ENCODE measurements around the gene PXK.
"Not testable (repeated sequence)": the region's sequence is repeated elsewhere in the genome, so short reads cannot be mapped to it uniquely, and the experiment has no call there.

PXK gene

DNA sequence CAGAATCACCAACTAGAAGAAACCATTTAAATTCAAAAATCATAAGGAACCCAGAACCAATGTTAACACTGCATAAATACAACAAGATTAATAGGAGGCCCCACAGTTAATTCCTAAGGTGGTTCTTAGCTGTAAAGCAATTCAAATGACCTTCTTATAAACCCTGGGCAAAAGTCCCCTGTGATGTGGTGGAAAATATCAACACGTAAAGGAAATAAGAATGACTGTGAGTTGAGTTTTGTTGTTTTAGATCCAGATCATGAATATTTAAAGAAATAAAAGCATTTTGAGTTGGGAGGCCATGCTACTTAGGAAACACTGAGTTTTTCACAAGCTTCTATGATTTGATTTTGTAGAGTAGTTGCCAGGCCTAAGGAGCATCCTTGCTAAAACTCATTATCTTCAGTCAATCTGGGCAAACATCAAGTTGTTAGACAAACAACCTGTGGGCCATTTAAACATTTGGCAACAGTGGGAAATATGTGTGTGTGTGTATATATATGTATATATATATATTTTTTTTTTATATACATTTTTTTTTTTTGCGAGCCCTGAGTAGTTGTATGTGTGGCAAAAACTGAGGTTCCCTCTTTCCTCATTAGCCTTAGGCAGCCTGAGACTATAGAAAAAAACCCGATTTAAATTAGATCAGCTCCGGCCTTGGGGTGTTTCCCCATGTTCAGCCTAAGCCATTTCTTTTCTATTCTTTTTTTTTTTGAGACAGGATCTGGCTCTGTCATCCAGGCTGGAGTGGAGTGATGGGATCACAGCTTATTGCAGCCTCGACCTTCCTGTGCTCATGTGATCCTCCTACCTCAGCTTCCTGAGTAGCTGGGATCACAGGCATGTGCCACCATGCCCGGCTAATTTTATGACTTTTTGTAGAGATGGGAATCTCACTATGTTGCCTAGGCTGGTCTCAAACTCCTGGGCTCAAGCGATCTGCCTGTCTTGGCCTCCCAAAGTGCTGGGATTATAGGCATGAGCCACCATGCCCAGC, 8.0 kb upstream of the PXK start:
- DNase-seq: no peak

DNA sequence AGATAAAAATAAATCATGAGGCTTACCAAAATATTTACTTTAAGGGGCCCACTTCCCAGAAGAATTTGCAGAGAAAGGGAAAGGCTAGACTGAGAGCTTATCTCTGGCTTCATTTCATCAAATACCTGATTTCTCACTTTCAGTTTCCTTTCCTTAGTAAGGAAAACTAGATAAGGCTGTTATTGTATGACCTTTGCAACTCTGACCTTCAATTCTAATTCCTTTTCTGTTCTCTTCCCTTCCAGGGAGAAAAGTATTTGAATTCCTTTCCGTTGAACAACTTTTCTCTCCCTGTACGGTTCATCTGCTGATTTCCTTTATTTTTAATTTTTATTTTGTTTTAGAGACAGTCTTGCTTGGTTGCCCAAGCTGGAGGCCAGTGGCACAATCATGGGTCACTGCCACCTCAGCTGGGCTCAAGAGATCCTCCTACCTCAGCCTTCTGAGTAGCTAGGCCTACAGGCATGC, 7.1 kb upstream of the PXK start:
- DNase-seq: no peak

DNA sequence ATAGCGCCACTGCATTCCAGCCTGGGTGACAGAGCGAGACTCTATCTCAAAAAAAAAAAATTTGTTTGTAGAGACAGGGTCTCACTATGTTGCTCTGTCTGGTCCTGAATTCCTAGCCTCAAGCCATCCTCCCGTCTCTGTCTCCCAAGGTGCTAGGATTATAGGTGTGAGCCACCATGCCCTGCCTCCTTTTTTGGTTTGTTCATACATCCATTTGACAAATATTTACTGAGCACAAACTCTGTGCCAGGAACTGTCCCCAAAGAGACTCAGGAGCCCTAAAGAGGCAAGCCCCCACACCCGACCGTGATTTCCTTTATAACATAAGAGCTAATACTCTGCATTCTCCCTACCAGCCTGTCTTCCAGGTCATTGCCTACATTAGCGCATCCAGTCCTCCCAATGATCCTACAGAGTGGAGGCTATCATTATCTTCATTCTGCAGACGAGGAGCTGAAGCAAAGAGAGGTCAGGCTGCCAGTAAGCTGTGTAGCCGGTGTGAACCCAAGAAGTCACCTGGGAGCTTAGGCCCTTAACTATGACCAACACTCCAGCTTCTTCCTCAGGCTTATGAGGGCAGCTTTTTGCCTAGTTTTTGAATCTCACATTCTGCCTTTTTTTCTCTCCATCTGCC, 6.3 kb upstream of the PXK start:
- DNase-seq: no peak

DNA sequence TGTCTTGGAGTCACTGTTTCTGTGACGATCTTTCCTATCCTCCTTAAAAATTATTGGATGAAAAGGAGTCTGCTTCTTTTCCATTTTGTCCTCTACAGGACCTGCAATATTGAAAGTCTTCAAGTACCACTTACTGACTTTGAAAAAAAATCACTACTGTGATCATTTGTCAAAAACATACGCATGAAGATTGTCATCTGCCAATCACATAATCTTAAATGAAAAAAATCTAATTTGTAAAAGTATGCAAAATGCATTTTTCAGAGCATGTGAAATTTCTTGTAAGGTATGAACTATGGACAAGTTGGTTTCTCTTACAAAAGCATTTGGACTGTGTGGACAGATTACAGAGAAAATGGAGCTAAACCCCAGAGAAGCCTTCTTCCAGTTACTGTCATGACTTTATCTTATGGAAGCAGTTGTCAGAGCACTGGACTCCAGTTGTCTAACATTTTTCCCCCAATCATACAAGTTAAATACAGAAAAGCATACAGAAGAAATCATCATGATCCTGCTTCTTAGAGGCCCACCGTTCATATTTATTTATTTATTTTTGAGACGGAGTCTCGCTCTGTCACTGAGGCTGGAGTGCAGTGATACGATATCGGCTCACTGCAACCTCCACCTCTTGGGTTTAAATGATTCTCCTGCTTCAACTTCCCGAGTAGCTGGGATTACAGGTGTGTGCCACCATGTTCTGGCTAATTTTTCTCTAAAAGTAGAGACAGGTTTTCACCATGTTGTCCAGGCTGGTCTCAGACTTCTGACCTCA, 3.4 kb upstream of the PXK start:
- DNase-seq: no peak

GRCh38 chr3:58329922-58330413, 2.7 kb upstream of the PXK start:
- no peak for DNase-seq

DNA sequence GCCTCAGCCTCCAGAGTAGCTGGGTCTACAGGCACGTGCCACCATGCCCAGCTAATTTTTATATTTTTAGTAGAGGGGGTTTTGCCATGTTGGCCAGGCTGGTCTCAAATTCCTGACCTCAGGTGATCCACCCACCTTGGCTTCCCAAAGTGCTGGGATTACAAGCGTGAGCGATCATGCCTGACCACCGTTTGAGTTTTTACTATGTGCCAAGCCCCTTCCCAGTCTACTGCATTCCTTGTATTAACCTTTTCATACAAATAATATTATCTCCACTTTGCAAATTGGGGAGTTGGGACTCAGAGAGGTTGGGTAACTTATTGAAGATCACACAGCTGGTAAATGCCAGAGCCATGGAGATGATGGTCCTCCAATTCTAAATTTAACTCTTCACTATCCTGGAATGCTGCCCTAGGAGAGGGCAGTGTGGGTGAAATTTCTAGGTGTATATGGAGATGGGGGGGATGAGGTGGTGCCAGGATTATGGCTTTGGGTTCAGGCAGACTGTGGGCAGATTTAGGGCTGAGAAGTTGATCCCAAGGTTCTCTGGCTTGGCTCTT, 1.0 kb upstream of the PXK start:
- DNase-seq: no peak

GRCh38 chr3:58333206-58334012, 717 bp downstream of the PXK start:
- DNase-seq: no peak

DNA sequence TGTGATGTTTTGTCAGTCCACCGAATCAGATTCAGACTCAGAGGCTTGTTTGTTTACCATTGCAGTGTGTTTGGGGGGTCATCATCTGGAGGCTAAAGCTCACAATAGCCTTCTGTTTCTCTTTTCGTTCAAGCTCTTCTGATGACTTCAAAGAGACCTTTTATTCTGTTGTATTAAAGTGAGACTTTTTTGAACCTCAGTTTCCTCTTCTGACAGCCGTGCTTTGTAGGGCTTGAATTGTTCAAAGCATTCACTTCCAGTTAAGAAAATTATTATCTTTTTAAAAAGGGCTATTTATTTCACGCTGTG, 1.3 kb downstream of the PXK start:
- DNase-seq: no peak

GRCh38 chr3:58334506-58334884, 1.8 kb downstream of the PXK start:
- no peak for DNase-seq

DNA sequence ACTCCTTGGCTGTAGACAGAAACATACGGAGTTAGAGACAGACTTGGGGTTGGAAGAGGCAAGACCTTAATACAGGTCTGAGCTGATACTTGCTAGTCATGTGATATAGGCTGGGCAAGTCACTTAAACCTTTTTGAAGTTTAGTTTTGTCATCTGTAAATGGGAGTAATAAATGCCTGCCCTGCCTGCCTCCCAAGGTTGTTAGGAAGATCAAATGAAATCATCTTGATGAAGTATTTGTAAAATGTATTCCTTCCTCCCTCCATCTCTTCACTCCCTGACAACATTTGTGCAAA, 2.9 kb downstream of the PXK start:
- DNase-seq: no peak

DNA sequence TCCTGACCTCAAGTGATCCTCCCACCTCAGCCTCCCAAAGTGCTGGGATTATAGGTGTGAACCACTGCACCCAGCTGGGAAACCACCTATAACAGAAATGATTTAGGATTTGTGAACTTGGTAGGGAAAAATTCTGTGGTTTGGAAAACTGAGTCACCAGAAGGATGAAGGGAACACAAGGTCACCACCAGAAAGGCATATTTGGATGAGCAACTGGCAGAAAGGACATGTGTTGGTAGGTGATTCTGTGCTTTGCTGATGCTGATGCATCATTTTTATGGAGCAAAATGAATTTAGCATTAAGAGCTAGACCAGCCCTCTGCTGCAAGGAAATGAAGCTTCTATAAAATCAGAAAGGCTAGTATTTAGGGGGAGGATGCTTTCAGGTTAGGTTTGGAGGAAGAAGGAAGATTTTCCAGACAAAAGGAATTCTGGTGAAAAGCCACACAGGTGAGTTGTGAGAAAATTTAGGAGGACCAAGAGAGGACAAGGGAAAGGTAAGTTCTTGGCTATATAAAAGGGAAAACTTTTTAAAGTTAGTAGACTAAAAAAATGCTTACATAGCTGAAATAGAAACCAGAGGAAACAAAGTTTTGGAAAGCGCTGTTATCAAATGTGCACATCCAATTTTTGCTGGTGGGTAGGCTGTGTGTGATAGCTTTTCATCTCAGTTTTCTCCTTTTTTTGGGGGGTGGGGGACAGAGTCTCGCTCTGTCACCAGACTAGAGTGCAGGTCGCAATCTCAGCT, 3.6 kb downstream of the PXK start:
- DNase-seq: no peak

DNA sequence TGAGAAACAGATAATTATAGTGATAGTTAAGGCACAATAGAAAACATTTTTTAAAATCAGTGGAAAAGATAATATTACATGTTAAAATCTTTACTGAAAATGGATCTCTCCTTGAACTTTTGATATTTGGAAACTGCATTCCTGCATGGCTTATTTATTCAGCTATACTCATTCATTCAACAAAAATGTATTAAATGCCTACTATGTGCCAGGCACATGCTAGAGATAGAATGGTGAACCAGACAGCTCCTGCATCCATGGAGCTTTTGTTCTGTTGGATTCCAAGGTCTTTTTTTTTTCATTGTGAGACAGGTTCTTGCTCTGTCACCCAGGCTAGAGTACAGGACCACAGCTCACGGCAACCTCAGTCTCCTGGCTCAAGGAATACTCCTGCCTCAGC, 4.5 kb downstream of the PXK start:
- DNase-seq: no peak

- DNase-seq: not testable (repeated sequence)
Measured at GRCh38 chr3:58339146-58339545, 6.5 kb downstream of the PXK start.

GRCh38 chr3:58340594-58341244, 8.0 kb downstream of the PXK start:
- DNase-seq: no peak

GRCh38 chr3:58341376-58341775, 8.7 kb downstream of the PXK start:
- no peak for DNase-seq

GRCh38 chr3:58342676-58343075, 10.0 kb downstream of the PXK start:
- no peak for DNase-seq

DNA sequence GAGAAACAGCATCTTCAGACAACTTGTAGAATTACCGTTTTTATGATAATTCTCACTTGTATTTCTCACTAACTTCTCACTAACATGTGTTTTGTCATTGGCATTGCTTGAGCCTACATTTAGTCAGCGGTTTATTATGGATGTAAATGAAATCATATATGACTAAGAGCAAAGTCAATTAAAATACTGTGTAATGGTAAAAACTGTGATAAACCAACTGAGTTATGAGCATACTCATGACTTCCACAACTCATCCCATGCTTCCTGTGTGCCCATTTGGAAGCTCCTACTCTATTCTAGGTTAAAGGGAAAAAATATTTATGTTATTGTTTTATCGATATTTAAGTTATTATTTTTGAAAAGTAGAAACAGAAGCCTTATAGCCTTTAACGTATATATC, 12.8 kb downstream of the PXK start:
- no peak for DNase-seq

- DNase-seq: no peak
Measured at GRCh38 chr3:58346368-58346767, 13.7 kb downstream of the PXK start.

DNA sequence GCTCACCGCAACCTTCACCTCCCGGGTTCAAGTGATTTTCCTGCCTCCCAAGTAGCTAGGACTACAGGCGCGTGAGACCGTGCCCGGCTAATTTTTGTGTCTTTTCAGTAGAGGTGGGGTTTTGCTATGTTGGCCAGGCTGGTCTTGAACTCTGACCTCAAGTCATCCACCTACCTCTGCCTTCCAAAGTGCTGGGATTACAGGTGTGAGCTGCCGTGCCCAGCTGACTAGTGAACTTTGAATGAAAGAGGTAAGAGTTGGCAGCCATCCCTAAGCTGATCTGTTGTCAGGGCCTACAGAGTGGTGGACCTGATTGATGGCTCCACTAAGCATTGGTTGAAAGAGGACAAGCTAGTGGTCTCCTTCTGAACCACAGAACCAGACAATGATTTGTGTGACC, 15.3 kb downstream of the PXK start:
- DNase-seq: no peak

GRCh38 chr3:58349792-58350626, 17.3 kb downstream of the PXK start:
- DNase-seq: no peak

Measured in NCI-H2081 treated with DMSO at 0.1 percent for 48 hours (cell line).